Osteoblast (primary cell): ENCODE results near the gene FGF5. TPM values are rescaled to one million over a fixed set of nuclear protein-coding genes. Genes with fewer than 3 reads are reported as not detected.

ENCODE experiments used
- DNase-seq: peaks from one replicate; pipeline ENCODE4 v3.0.0; 2011; ENCODE audit warnings: low spot score, mixed read lengths; ENCODE audit not compliant: insufficient read length; ENCODE audit errors: missing footprints
- H2AFZ ChIP-seq: 2 replicates; pipeline ENCODE4 v1.6.0; 2011; ENCODE audit warnings: mild to moderate bottlenecking, low read length
- H3K27ac ChIP-seq: 2 replicates; pipeline ENCODE4 v1.5.1; 2011; ENCODE audit warnings: mild to moderate bottlenecking, low read depth, low read length, moderate library complexity
- H3K27me3 ChIP-seq: 2 replicates; pipeline ENCODE4 v1.6.0; 2012; ENCODE audit warnings: mild to moderate bottlenecking, control low read depth, inconsistent platforms, low read length, moderate library complexity; ENCODE audit not compliant: insufficient read depth
- H3K36me3 ChIP-seq: 2 replicates; pipeline ENCODE4 v1.5.1; 2011; ENCODE audit warnings: mild to moderate bottlenecking, low read length, control low read depth, moderate library complexity; ENCODE audit not compliant: insufficient read depth
- H3K4me1 ChIP-seq: 2 replicates; pipeline ENCODE4 v1.5.1; 2011; ENCODE audit warnings: mild to moderate bottlenecking, low read length, control low read depth, moderate library complexity; ENCODE audit not compliant: insufficient read depth
- H3K4me2 ChIP-seq: 2 replicates; pipeline ENCODE4 v1.6.0; 2011; ENCODE audit warnings: mild to moderate bottlenecking, low read length; ENCODE audit not compliant: insufficient read depth
- H3K4me3 ChIP-seq: fragments of 200-600 bp; sonication (generic); 3 replicates; pipeline ENCODE4 v1.5.1; 2012; ENCODE audit warnings: mild to moderate bottlenecking, low read length, inconsistent platforms; ENCODE audit not compliant: insufficient read depth
- H3K79me2 ChIP-seq: 2 replicates; pipeline ENCODE4 v1.6.0; 2012; ENCODE audit warnings: mild to moderate bottlenecking, low read length, control low read depth, inconsistent platforms; ENCODE audit not compliant: insufficient read depth
- H3K9me3 ChIP-seq: 2 replicates; pipeline ENCODE4 v1.5.1; 2011; ENCODE audit warnings: low read depth, low read length, control low read depth
- H4K20me1 ChIP-seq: 2 replicates; pipeline ENCODE4 v1.6.0; 2012; ENCODE audit warnings: mild to moderate bottlenecking, low read length, control low read depth; ENCODE audit not compliant: insufficient read depth
- CTCF ChIP-seq: IDR thresholded peaks from 2 replicates; pipeline ENCODE4 v1.5.1; 2011; ENCODE audit warnings: mild to moderate bottlenecking, low read depth, low read length, moderate library complexity; ENCODE audit errors: extremely low read depth
- total RNA-seq: library from RNA; depleted of rRNA; stranded (reverse); fragments of >200 nt; gene quantifications from 2 replicates; pipeline ENCODE4 v1.2.3, GENCODE V29; 2012

Gene FGF5
- total RNA-seq, 1 donor = 10.5 TPM

- Histone ChIP-seq H3K27ac (no peak overlapping the region), H3K9me3 (no peaks in the 10 kb centered on the region), H2AFZ (no peak overlapping the region), H3K36me3 (no peaks in the 10 kb centered on the region), H3K27me3 (no peaks in the 10 kb centered on the region), H4K20me1 (no peaks in the 10 kb centered on the region), H3K79me2 (peaks cover 2% of the 10 kb centered on the region), H3K4me1 (peaks cover 25% of the 10 kb centered on the region), H3K4me2 (no peak overlapping the region), H3K4me3 (no peak overlapping the region)
- no peak for TF ChIP-seq CTCF
- no peak for DNase-seq
These were observed 54.9 kb downstream of the FGF5 start for GRCh38 chr4:80321341-80321740.

- no peak for TF ChIP-seq CTCF
- DNase-seq = no peak
These were observed 55.3 kb downstream of the FGF5 start for GRCh38 chr4:80321776-80322175.

GRCh38 chr4:80322716-80323115, 56.3 kb downstream of the FGF5 start:
- DNase-seq = peak; percentile 89
- peaks cover 2% of the 10 kb centered on the region for H3K79me2 ChIP-seq
- H3K4me1 ChIP-seq = peaks cover 25% of the 10 kb centered on the region
- H3K4me3 ChIP-seq = no peak overlapping the region
- peak; percentile 51 for TF ChIP-seq CTCF
- no peak overlapping the region for H2AFZ ChIP-seq
- no peak overlapping the region for H3K27ac ChIP-seq
- no peaks in the 10 kb centered on the region for H3K9me3 ChIP-seq
- no peaks in the 10 kb centered on the region for H4K20me1 ChIP-seq
- H3K36me3 ChIP-seq = no peaks in the 10 kb centered on the region
- H3K27me3 ChIP-seq = no peaks in the 10 kb centered on the region
- H3K4me2 ChIP-seq = no peak overlapping the region

More at GRCh38 chr4:80321776-80322175, 55.3 kb downstream of the FGF5 start:
- Histone ChIP-seq H3K36me3 (no peaks in the 10 kb centered on the region), H4K20me1 (no peaks in the 10 kb centered on the region), H3K79me2 (peaks cover 2% of the 10 kb centered on the region), H3K4me3 (no peak overlapping the region), H3K27me3 (no peaks in the 10 kb centered on the region), H3K4me1 (peaks cover 25% of the 10 kb centered on the region), H2AFZ (no peak overlapping the region), H3K4me2 (no peak overlapping the region), H3K27ac (no peak overlapping the region), H3K9me3 (no peaks in the 10 kb centered on the region)

- Histone ChIP-seq H3K9me3 (no peaks in the 10 kb centered on the region), H2AFZ (no peak overlapping the region), H3K4me1 (peaks cover 16% of the 10 kb centered on the region), H3K4me3 (no peak overlapping the region), H3K36me3 (no peaks in the 10 kb centered on the region), H4K20me1 (no peaks in the 10 kb centered on the region), H3K4me2 (no peak overlapping the region), H3K27me3 (no peaks in the 10 kb centered on the region), H3K27ac (no peak overlapping the region), H3K79me2 (peaks cover 2% of the 10 kb centered on the region)
- TF ChIP-seq CTCF = no peak
- no peak for DNase-seq
These were observed 57.7 kb downstream of the FGF5 start for GRCh38 chr4:80324171-80324570.
